Measurements from ENCODE around the gene MEIS2.
"Not testable (repeated sequence)": the region's sequence is repeated elsewhere in the genome, so short reads cannot be mapped to it uniquely, and the experiment has no call there.

The MEIS2 gene

GRCh38 chr15:37004373-37004869 lies 95.9 kb downstream of the MEIS2 start:
- DNase-seq = no peak

- no peak for DNase-seq
Observed at GRCh38 chr15:37002041-37002672, 98.2 kb downstream of the MEIS2 start.

GRCh38 chr15:37001417-37001816 lies 98.9 kb downstream of the MEIS2 start:
- no peak for DNase-seq

GRCh38 chr15:36999778-37000177 lies 100.6 kb downstream of the MEIS2 start:
- DNase-seq = no peak

GRCh38 chr15:36996538-36997181 lies 103.7 kb downstream of the MEIS2 start:
- no peak for DNase-seq

DNA sequence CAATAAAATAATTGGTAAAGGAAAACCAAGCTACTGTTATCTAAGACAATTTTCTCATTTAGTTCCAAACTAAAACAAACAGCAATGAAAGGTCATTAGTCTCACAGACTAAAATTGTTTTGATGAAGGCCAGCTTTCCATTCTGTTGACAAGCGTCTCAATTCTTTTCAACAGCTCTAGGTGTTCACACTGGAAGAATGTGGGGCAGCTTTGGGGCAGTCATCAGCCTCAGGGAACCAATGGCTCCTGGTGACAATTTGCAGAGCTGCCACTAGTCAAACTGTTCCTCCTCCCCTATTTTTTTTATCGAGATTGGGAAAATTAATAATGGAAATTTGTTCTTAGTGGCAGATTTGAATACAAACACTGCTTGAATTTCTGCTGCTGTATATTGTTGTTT lies 104.2 kb downstream of the MEIS2 start:
- DNase-seq = no peak

DNA sequence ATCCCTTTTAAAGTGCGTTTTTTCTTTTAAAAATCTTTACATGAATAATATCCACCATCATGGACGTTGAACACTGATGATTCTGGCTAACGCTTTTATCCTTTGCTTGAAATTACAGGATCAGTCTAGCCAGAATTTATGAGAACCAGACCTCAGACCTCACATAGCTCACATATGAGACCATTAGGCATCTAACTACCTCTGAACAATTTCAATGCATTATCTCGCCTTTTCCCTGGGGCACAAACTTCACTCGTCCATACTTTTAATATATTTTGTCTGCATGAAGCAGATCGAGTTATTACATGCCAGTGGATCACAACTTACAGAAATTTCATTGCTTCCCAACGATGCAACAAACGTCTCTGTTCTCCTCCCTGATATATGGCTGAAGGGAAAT lies 105.6 kb downstream of the MEIS2 start:
- no peak for DNase-seq

DNA sequence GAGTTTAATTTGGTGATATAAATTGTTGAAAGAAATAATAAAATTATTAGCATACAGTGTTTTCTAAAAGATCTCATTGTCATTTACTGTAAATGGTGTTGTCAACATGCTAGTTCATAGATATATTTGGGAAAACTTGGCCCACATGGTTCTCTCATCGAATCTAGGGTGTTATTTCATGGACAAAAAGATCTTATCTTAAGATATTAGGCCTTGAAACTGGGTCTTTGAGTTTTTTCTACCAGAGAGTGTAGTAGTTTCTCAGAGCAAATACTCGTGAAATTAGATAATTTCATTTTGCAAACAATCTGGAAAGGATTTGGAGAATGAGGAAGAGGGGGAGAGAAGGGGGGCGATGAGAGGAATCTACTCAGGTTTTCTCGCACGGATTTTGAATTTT lies 107.9 kb downstream of the MEIS2 start:
- no peak for DNase-seq

GRCh38 chr15:36988947-36989346 lies 111.4 kb downstream of the MEIS2 start:
- no peak for DNase-seq

DNA sequence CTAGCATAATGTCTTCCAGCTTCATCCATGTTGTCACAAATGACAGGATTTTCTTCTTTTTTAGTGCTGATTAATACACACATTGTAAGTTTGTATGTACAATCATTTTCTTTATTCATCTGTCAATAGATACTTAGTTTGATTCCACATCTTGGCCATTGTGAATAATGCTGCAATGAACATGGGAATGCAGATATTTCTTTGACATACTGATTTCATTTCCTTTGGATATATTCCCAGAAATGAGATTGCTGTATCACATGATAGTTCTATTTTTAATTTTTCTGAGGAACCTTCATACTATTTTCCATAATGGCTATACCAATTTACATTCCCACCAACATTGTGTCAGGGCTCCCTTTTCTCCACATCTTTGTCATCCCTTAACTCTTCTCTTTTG lies 117.9 kb downstream of the MEIS2 start:
- DNase-seq = no peak

DNA sequence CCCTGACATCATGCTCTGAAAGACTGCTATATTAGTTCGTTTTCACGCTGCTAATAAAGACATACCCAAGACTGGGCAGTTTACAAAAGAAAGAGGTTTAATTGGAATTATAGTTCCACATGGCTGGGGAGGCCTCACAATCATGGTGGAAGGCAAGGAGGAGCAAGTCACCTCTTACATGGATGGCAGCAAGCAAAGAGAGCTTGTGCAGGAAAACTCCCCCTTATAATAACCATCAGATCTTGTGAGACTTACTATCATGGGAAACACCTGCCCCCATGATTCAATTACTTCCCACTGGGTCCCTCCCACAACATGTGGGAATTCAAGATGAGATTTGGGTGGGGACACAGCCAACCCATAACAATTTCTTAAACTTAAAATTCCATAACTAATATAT lies 120.1 kb downstream of the MEIS2 start:
- not testable (repeated sequence) for DNase-seq

DNA sequence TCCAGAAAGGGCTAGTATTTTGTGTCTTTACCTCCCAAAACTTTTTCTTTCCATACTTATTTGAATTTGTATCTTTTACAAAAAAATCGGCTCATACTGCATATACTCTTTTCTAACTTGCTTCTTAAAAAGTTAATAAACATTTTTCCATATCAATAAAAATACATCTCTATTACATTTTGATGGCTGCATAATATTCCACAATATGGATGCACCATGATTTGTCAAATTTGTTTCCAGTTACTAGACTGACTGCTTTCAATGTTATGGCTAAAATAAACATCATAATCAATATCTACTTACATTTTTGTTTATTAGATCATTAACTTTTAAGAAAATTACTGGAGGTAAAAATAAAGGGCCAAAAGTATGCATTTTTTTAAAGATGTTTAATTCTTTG lies 121.7 kb downstream of the MEIS2 start:
- DNase-seq = no peak

GRCh38 chr15:36978126-36978525 lies 122.2 kb downstream of the MEIS2 start:
- DNase-seq = no peak

GRCh38 chr15:36977659-36978058 lies 122.7 kb downstream of the MEIS2 start:
- DNase-seq = no peak

- no peak for DNase-seq
Observed at GRCh38 chr15:36972704-36973103, 127.6 kb downstream of the MEIS2 start.

DNA sequence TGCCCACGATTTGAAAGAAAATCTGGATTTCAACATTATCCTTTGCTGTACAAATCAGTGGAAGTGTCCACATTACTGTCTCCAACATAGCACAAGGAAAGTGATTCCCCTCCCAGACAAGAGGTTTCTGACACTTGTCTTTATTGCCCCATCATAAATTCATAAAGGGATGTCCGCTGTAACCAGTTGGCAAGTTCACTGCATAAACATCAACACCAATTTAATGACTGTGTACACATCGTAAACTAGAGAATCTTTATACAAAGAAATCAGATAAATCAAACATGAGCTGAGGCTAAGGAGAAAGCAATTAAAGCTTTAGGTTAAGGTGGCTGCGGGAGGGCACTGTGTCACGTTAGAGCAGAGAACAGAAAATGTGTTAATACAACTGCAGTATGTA lies 129.8 kb downstream of the MEIS2 start:
- DNase-seq = no peak

GRCh38 chr15:36967929-36968328 lies 132.4 kb downstream of the MEIS2 start:
- DNase-seq = no peak

GRCh38 chr15:36966708-36967107 lies 133.6 kb downstream of the MEIS2 start:
- DNase-seq = no peak

- DNase-seq = no peak
Observed at GRCh38 chr15:36965570-36966342, 134.6 kb downstream of the MEIS2 start.

GRCh38 chr15:36964626-36965025 lies 135.7 kb downstream of the MEIS2 start:
- DNase-seq = no peak

DNA sequence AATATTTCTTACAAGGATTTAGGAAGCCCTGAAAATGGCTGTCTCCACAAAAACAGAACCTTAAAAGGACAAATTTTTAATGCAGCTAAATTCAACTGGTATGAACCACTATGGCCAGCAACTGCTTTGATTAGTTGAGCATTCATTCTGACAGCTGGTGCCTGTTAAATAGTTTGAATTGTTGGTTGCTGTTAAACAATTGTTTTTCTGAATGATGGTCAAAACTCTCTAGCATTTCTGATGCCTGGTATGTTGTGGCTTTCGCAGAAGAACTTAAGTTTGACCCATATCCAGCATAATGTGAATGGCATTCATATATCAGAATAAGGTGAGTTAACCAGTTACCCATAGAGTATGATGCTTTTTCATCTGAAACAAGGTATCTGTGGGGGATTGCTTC lies 138.4 kb downstream of the MEIS2 start:
- DNase-seq = no peak

DNA sequence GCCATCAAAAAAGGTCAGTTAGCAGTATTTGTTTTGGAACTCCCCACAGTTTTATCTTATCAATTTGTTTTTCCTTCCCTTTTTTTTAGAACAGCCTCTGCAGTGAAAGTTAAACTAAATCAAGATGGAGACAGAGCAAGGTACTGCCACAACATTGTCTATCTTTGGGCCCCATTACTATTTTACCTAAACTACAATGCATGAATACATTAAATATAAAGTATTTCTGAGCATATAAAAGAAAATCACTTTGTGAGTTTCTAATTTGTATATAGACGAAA lies 139.5 kb downstream of the MEIS2 start:
- no peak for DNase-seq

- DNase-seq = no peak
Observed at GRCh38 chr15:36960179-36960946, 140.0 kb downstream of the MEIS2 start.

- no peak for DNase-seq
Observed at GRCh38 chr15:36959746-36960145, 140.6 kb downstream of the MEIS2 start.
